Cardiac septum (tissue), 1 donor: ENCODE data around the gene LSM2. TPM values are rescaled to one million over a fixed set of nuclear protein-coding genes. Genes with fewer than 3 reads are reported as not detected.
"Not testable (repeated sequence)": the region's sequence is repeated elsewhere in the genome, so short reads cannot be mapped to it uniquely, and the experiment has no call there.

Experiments used
- DNase-seq: peaks from one replicate; pipeline ENCODE4 v3.0.0-alpha.2; 2020; ENCODE audit warnings: low spot score
- intact Hi-C: fragments of 100-400 bp; cut with DNase I; formaldehyde crosslinking; loops from one replicate; pipeline ENCODE4 v1.14.0; 2022
- long read RNA-seq: library from polyadenylated mRNA; unstranded; transcript quantifications from one replicate; pipeline ENCODE4 v2.0.0, GENCODE V29; 2021
- total RNA-seq: library from RNA; stranded (reverse); fragmentation: NEBNext Ultra II Directional; extraction: Animal tissue kit (Norgen Biotek cat#: 25700); gene quantifications from one replicate; pipeline ENCODE4 v1.2.1, GENCODE V29; 2021
- donor health status: DM: no; HTN: no; CAD: no.

The LSM2 gene
- 24.0 TPM for total RNA-seq
- long read RNA-seq, transcript LSM2-208 (5 exons, 876 nt): major isoform, 16 of 20 reads
- long read RNA-seq, partial matches to known transcripts: 2 of 20 reads
- long read RNA-seq, other reads (novel, unspliced or antisense): 1 of 20 reads

DNA sequence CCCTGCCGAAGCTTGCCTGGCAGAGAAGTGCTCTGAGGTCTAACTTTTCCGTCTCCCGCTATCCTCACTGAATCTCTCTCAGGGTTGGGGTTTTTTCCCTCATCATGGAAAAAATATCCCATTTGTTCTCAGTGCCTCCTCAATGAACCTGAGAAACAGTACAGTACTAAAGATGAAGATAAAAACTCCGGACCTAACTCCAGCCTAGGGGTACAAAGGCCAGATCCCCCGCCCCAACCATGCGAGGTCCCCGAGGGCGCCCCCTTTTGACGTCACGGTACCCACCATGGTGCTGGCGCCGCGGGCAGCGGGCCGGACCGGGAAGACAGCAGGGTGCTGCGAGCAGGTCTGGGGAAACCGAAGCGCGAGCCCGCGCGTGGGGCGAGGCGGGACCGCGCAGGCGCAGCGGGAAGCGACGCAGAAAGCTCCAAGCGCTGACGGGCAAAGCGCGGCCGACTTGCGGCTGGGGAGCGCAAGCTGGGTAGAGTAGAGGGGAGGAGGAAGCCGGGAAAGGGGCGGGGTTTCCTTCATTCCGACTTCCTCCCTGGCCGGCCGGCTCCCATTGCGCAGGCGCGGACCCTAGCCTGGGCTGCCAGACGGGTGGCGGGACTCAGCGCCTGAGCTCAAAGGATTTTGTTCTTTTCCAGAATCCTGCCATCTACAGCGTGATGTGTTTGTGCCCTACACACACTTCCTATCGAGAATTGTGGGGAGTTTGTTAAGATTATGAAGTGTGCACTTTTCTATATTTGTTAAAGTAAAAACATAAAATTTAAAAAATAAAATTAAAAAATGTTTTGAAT lies at the start of gene LSM2:
Gene LSM2 (minus strand): TSS at position 497 of the 803 bp plus-strand sequence. CDS start 209 bp downstream, at position 288.
- DNase-seq: peak; percentile 99
- intact Hi-C loops: no loop called here

DNA sequence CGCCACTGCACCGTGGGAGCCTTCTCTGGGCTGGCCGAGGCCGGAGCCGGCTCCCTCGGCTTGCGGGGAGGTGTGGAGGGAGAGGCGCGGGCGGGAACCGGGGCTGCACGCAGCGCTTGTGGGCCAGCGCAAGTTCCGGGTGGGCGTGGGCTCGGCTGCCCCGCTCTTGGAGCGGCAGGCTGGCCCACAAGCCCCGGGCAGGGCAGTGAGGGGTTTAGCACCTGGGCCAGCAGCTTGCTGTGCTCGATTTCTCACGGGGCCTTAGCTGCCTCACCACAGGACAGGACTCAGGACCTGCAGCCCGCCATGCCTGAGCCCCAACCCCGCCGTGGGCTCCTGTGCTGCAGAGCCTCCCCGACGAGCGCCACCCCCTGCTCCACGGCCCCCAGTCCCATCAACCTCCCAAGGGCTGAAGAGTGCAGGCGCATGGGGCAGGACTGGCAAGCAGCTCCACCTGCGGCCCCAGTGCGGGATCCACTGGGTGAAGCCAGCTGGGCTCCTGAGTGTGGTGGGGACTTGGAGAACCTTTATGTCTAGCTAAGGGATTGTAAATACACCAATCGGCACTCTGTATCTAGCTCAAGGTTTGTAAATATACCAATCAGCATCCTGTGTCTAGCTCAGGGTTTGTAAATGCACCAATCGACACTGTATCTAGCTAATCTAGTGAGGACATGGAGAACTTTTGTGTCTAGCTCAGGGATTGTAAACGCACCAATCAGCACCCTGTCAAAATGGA lies 45.4 kb upstream of the LSM2 start:
- intact Hi-C loops, DNase-seq: not testable (repeated sequence)

DNA sequence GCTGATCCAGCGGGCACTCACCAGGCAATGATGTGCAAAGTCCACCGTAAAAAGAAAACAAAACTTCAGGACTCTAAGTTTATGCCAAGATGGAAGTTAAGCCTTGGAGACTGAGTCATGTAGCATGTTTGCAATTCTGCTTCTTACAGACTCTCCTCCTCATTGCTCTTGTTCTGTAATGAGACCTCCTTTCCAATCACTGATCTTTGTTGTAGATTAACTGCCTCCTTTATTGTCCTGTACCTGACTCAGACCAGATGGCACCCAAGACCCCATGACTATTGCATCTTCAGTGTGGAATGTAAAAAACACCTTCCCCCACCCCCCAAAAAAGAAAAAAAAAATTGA lies 44.7 kb upstream of the LSM2 start:
- no peak for DNase-seq
- intact Hi-C loops: no loop called here

DNA sequence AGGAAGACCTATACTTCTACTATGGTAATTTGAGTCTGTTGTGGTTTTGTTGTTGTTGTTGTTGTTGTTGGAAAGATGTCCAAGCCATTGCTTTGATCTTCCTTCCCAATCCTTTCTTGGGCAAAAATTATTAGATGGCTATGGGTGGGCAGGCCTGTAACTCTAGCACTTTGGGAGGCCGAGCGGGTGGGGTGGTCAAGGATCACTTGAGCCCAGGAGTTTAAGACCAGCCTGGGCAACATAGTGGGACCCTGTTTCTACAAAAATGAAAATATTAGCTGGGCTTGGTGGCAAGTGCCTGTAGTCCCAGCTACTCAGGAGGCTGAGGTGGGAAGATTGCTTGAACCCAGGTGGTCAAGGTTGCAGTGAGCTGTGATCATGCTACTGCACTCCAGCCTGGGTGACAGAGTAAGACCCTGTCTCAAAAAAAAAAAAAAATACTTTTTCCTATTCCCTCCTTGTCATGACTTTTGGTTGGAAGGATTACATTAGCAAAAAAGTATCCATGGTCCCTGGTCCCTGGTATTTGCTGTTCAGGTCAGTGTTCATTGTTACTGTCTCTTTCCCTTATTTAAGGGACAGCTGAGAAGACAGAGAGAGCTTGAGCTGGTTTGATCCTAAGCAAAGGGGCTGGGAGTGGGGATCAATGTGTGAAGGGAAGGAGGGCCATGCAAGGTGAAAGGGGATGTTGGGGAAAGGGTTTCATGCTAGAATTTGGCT lies 44.2 kb upstream of the LSM2 start:
- intact Hi-C loops: no loop called here
- DNase-seq: no peak

DNA sequence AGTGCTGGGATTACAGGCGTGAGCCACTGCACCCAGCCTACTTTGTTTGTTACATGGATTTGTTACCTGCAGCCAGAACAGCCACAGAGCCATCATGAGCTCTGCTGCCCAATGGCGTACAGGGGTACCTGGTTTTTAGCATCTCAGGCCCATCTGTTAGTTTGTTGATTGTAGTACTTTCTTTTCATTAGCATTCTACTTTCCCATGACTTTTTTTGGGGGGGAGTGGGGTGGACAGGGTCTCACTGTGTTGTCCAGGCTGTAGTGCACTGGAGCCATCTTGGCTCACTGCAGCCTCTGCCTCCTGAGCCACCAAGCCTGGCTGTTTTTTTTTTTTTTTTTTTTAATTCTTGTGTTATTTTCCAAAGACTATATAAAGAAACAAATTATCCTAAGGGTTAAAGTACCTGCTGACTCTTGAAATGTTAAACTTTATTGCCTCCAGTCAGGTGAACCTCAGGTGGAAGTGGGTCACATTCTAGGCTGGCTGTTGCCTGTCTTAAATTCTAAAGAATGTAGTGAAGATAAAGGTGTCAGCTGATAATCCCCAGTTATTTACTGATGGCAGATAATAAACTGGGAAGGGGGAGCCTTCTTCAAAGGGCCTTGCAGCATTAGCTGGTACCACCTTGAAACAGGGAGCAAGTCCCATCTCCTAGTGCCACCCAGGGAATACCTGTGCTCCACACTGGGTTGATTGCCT lies 40.7 kb upstream of the LSM2 start:
- intact Hi-C loops: no loop called here
- no peak for DNase-seq

DNA sequence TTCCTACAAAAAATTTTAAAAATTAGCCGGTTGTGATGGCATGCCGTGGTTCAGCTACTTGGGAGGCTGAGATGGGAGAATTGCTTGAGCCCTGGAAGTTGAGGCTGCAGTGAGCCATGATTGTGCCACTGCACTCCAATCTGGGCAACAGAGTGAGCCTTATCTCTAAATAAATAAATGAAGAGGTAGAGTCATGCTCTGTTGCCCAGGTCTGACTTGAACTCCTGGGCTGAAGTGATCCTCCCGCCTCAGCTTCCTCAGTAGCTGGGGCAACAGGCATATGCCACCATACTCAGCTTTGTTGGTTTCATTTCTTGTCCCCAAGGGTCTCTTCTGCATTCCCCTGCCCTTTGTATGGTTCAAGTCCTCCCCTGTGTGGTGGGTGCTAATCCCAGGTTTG lies 37.7 kb upstream of the LSM2 start:
- DNase-seq: no peak

DNA sequence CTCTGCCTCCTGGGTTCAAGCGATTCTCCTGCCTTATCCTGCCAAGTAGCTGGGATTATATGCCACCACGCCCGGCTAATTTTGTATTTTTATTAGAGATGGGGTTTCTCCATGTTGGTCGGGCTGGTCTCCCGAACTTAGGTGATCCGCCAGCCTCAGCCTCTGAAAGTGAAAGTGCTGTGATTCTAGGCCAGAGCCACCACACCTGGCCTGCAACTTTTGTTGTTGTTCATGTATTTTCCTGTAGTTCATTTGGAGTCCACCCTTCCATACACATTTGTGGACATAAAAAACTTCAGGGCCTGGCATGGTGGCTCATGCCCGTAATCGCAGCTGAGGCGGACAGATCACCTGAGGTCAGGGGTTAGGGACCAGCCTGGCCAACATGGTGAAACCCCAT lies 35.3 kb upstream of the LSM2 start:
- no peak for DNase-seq

More for the DNA sequence above, 37.7 kb upstream of the LSM2 start:
- intact Hi-C loops: no loop called here

DNA sequence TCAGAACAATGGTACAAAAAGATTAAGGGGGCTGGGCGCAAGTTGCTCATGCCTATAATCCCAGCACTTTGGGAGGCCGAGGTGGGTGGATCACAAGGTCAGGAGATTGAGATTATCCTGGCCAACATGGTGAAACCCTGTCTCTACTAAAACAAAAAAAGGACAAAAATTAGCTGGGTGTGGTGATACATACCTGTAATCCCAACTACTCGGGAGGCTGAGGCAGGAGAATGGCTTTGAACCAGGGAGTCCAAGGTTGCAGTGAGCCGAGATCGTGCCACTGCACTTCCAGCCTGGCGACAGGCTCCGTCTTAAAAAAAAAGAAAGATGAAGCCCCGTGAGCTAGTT lies 33.0 kb upstream of the LSM2 start:
- not testable (repeated sequence) for DNase-seq
- intact Hi-C loops: loop anchor here (10.0 kb wide), 1 partner anchor 295 kb away; the partner anchor contains the start of genes ATP6V1G2, DDX39B and NFKBIL1

More for the DNA sequence above, 35.3 kb upstream of the LSM2 start:
- intact Hi-C loops: no loop called here

DNA sequence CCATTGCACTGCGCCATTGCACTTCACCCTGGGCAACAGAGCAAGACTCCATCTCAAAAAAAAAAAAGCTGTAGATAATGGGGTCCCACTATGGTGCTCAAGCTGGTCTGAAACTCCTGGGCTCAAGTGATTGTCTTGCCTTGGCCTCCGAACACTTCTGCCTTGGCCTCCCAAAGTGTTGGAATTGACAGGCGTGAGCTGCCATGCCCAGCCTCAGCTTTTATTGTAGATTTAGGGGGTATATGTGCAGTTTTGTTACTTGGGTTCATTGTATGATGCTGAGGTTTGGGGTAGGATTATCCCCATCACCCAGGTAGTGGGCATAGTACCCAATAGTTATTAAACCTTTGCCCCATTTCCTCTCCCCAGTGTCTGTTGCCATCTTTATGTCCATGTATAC lies 32.2 kb upstream of the LSM2 start:
- intact Hi-C loops: loop anchor here (10.0 kb wide), 1 partner anchor 294 kb away; the partner anchor contains the start of genes ATP6V1G2, DDX39B and NFKBIL1

DNA sequence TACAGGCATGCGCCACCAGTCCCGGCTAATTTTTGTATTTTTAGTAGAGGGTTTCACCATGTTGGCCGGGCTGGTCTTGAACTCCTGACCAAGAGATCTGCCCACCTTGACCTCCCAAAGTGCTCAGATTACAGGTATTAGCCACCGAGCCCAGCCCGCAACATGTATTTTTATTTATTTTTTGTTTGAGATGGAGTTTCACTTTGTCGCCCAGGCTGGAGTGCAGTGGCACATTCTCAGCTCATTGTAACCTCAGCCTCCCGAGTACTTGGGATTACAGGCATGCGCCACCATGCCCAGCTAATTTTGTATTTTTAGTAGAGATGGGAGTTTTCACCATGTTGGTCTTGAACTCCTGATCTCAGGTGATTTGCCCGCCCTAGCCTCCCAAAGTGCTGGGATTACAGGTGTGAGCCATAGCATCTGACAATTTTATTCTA lies 31.4 kb upstream of the LSM2 start:
- not testable (repeated sequence) for DNase-seq
- intact Hi-C loops: loop anchor here (10.0 kb wide), 1 partner anchor 293 kb away; the partner anchor contains the start of genes ATP6V1G2, DDX39B and NFKBIL1

More for the DNA sequence above, 32.2 kb upstream of the LSM2 start:
- DNase-seq: no peak

DNA sequence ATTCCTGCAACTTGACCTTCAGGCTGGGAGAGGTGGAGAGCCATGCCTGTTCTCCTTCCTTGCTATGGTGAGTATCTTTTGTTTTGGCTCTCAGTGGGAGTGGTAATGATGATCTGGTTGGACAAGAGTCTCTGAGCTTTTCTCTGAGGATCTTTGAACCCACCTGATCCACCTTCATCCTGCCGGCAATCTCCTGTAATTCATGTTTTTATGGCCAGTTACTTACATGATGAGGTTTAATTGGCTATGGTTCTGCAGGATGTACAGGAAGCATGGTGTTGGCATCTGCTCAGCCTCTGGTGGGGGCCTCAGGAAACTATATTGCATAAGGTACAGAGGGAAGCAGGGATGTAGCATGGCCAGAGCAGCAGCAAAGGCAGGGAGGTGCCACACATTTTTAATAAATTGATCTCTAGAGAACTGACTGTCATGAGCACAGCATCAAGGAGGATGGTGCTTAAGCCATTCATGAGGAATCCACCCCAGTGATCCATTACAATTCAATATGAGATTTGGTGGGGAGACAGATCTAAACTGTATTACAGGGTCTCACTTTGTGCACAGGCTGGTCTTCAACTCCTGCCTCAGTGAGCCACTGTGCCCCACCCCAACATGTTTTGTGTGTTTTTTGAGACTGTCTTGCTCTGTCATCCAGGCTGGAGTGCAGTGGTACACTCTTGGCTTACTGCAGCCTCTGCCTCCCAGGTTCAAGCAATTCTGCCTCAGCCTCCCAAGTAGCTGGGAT lies 30.8 kb upstream of the LSM2 start:
- no peak for DNase-seq
- intact Hi-C loops: loop anchor here (10.0 kb wide), 1 partner anchor 293 kb away; the partner anchor contains the start of genes ATP6V1G2, DDX39B and NFKBIL1

DNA sequence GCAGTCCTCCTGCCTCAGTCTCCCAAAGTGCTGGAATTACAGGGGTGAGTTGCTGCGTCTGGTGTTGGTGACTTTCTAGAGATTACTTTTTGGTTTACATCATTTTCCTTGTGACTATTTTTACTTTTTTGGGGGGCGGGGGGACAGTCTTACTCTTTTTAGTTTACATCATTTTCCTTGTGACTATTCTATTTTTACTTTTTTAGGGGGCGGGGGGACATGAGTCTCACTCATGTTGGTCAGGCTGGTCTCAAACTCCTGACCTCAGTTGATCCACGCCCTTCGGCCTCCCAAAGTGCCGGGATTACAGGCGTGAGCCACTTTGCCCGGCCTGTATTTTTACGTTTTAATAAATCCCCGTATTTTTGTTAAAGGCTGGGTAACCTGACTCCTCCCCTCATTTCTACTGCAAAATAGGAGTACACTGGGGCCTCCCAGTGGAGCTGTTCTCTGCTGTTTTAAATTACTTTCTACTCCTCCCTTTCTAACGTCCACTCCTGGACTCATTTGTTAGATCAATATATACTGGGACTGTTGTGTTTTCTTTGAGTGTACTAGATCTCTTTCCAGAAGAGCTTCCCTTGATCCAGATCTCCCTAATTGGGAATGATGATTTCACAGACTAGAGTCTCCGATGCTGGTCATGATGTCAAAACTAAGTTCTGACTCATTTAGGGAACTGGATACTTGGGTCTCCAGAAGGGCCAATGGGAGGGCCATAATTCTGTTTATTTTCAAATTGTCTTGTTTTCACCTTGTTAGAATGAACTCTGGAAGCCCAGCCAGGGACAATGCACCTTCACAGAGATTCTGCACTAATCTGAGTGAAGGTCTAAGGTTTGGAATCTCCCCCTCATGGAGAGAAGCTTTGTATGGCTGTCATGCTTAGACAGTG lies 30.0 kb upstream of the LSM2 start:
- DNase-seq: no peak
- intact Hi-C loops: loop anchor here (10.0 kb wide), 1 partner anchor 292 kb away; the partner anchor contains the start of genes ATP6V1G2, DDX39B and NFKBIL1

DNA sequence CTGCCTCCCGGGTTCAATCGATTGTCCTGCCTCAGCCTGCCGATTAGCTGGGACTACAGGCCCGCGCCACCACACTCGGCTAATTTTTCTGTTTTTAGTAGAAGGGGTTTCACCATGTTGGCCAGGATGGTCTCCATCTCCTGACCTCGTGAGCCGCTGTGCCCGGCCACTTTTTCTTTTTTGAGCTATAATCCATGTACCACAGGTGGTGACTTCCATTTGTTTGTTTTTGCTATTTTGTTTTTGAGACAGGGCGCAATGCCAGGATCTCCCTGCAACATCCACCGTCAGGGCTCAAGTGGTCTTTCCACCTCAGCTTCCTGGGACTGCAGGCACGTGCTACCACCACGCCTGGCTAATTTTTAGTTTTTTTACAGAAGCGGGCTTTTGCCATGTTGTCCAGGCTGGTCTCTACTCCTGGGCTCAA lies 29.3 kb upstream of the LSM2 start:
- no peak for DNase-seq
- intact Hi-C loops: loop anchor here (10.0 kb wide), 1 partner anchor 291 kb away; the partner anchor contains the start of genes ATP6V1G2, DDX39B and NFKBIL1

DNA sequence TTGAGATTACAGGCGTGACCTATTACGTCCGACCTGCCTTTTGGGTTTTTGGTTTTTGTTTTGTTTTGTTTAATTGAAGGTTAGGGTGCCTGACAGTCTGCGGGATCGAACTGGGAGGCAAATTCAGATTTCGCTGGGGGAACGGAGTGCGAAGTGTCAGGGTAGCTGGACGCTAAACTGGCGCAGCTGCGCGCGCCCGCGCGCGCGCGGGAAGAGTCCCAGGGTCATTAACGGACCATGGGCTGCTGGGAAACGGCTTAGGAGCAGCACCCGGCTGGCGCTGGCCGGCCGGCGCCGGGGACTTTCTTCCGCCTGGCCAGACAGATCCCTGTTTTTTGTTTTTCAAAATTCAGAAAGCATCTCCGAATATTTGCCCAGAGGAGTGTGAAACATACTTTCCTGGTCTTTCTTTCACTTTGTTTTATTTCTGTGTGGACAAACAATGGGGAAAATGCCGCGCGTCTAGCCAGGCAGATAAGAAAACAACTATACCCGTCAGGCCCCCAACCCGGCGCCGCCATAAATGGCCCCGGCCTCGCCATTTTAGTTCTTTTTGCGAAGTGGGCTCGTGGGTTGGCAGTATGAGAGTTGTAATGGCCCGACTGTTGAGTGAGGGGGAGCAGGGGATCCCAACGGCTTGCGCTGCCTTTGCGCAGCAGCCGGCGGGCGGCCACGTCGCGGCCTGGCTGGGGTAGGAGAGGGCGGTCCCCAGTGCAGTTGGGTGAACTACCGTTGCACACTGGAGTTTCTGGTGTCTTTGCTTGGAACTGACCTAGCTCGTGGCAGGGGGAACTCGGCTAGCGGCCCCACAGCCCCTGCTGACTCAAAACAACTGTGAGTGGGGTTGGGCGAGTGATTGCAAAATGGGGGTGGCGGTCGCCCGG lies 27.8 kb upstream of the LSM2 start:
- peak; percentile 93 for DNase-seq
- intact Hi-C loops: loop anchor here (2.0 to 10.0 kb wide), 3 partner anchors 28 to 290 kb away; partner anchors contain the start of genes ATP6V1G2, DDAH2, DDX39B and NEU1

DNA sequence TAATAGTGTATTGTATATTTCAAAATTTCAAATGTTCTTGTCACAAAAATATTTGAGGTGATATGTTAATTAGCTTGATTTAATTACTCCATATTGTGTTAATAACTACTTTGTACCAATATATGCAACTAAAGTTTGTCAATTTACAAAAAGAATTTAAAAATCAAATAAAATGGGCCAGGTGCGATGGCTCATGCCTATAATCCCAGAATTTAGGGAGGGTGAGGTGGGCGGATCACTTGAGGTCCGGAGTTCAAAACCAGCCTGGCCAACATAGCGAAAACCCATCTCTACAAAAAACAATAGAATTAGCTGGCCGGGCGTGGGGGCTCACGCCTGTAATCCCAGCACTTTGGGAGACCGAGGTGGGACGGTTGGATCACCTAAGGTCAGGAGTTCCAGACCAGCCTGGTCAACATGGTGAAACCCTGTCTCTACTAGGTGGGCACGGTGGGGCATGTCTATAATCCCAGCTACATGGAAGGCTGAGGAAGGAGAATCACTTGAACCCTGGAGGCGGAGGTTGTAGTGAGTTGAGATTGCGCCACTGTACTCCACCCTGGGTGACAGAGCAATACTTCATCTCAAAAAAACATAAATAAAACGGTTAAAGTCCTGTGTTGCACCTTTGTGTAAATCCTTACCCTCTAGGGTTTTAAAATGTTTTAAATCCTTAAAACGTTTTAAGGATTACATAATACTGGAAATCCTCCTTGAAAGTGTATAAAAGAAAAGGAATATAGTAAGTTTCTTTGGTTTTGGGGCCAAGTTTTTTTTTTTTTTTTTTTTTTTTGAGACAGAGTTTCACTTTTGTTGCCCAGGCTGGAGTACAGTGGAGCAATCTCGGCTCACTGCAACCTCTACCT lies 24.8 kb upstream of the LSM2 start:
- DNase-seq: no peak
- intact Hi-C loops: loop anchor here (2.0 to 10.0 kb wide), 3 partner anchors 59 to 287 kb away; partner anchors contain the start of genes ATP6V1G2, DDX39B, LY6G5C and NFKBIL1
